ENCODE measurements around the gene DSP. TPM values are rescaled to one million over a fixed set of nuclear protein-coding genes. Genes with fewer than 3 reads are reported as not detected.

Gene DSP
- total and polyA plus RNA-seq, 2 of the 13 experiments (the other 11 are each of a cell fraction or from before 2014, with no cell fraction given), result 89.8 to 117 TPM

GRCh38 chr6:7559651-7560385, 18.3 kb downstream of the DSP start:
- POLR2A ChIA-PET, result interaction anchor here (1.7 to 3.4 kb wide), 6 partner anchors 11 to 133 kb away, joined by 5 to 132 read pairs (median 24); partner anchors contain the start of genes DSP and SNRNP48
- Histone ChIP-seq H2AFZ (ENCODE audit: low read length) (no peak overlapping the region), H3K4me2 (ENCODE audit: low read depth, low read length) (peak overlapping the region; percentile 57; the same call in 1 of the 2 replicates), H3K9ac (ENCODE audit: insufficient read depth, low read depth, low read length) (peak overlapping the region; percentile 21; the same call in 1 of the 2 replicates), H3K27me3 (ENCODE audit: control insufficient read depth in 1 of 2, insufficient read depth in 2 of 2, low read length in 2 of 2) (no peaks in the 10 kb centered on the region), H3K4me1 (ENCODE audit: insufficient read depth, low read length) (peaks cover 78% of the 10 kb centered on the region), H3K27ac (ENCODE audit: extremely low read length, insufficient read depth, low read length) (peak overlapping the region; percentile 78), H3K79me2 (ENCODE audit: insufficient read depth, low read length) (peaks cover 33% of the 10 kb centered on the region), H3K4me3 (replicated peaks in 1 of 3; ENCODE audit: insufficient read depth in 1 of 3, low read depth in 2 of 3, low read length in 3 of 3) (no peak overlapping the region), H3K36me3 (replicated peaks in 1 of 2; ENCODE audit: control insufficient read depth in 1 of 2, insufficient read depth in 2 of 2, low read length in 2 of 2) (peaks cover 26 to 79% of the 10 kb centered on the region in 2 experiments), H3K9me3 (ENCODE audit: low read length) (no peaks in the 10 kb centered on the region), H4K20me1 (ENCODE audit: insufficient read depth, low read length) (no peaks in the 10 kb centered on the region; the same call in 1 of the 2 replicates)
- TF ChIP-seq, protein P1, sequence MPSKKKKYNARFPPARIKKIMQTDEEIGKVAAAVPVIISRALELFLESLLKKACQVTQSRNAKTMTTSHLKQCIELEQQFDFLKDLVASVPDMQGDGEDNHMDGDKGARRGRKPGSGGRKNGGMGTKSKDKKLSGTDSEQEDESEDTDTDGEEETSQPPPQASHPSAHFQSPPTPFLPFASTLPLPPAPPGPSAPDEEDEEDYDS (CRISPR knock-in tag; IDR thresholded peaks at IDR 0.05), result peak; percentile 5; the same call in 1 of the 2 replicates
- TF ChIP-seq CEBPB (IDR thresholded peaks at IDR 0.05; ENCODE audit: borderline replicate concordance, low read depth, low read length), result peak; percentile 83
- no peak for TF ChIP-seq FOXO1 (CRISPR knock-in tag; IDR thresholded peaks at IDR 0.05)
- TF ChIP-seq GATAD2A (CRISPR knock-in tag; IDR thresholded peaks at IDR 0.05), result peak; percentile 37; the same call in 1 of the 2 replicates
- peak; percentile 46; the same call in 1 of the 2 replicates for TF ChIP-seq CEBPG (CRISPR knock-in tag; IDR thresholded peaks at IDR 0.05)
- TF ChIP-seq, protein P2, sequence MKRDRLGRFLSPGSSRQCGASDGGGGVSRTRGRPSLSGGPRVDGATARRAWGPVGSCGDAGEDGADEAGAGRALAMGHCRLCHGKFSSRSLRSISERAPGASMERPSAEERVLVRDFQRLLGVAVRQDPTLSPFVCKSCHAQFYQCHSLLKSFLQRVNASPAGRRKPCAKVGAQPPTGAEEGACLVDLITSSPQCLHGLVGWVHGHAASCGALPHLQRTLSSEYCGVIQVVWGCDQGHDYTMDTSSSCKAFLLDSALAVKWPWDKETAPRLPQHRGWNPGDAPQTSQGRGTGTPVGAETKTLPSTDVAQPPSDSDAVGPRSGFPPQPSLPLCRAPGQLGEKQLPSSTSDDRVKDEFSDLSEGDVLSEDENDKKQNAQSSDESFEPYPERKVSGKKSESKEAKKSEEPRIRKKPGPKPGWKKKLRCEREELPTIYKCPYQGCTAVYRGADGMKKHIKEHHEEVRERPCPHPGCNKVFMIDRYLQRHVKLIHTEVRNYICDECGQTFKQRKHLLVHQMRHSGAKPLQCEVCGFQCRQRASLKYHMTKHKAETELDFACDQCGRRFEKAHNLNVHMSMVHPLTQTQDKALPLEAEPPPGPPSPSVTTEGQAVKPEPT (CRISPR knock-in tag; IDR thresholded peaks at IDR 0.05; ENCODE audit: low read depth), result no peak
- peak; percentile 95 for TF ChIP-seq HMGXB3 (CRISPR knock-in tag; IDR thresholded peaks at IDR 0.05; ENCODE audit: borderline replicate concordance)
- peak; percentile 60; the same call in 1 of the 2 replicates for TF ChIP-seq SOX5 (CRISPR knock-in tag; IDR thresholded peaks at IDR 0.05; ENCODE audit: borderline replicate concordance)
- no peak for TF ChIP-seq ZNF770 (CRISPR knock-in tag; IDR thresholded peaks at IDR 0.05)
- TF ChIP-seq, protein P3, sequence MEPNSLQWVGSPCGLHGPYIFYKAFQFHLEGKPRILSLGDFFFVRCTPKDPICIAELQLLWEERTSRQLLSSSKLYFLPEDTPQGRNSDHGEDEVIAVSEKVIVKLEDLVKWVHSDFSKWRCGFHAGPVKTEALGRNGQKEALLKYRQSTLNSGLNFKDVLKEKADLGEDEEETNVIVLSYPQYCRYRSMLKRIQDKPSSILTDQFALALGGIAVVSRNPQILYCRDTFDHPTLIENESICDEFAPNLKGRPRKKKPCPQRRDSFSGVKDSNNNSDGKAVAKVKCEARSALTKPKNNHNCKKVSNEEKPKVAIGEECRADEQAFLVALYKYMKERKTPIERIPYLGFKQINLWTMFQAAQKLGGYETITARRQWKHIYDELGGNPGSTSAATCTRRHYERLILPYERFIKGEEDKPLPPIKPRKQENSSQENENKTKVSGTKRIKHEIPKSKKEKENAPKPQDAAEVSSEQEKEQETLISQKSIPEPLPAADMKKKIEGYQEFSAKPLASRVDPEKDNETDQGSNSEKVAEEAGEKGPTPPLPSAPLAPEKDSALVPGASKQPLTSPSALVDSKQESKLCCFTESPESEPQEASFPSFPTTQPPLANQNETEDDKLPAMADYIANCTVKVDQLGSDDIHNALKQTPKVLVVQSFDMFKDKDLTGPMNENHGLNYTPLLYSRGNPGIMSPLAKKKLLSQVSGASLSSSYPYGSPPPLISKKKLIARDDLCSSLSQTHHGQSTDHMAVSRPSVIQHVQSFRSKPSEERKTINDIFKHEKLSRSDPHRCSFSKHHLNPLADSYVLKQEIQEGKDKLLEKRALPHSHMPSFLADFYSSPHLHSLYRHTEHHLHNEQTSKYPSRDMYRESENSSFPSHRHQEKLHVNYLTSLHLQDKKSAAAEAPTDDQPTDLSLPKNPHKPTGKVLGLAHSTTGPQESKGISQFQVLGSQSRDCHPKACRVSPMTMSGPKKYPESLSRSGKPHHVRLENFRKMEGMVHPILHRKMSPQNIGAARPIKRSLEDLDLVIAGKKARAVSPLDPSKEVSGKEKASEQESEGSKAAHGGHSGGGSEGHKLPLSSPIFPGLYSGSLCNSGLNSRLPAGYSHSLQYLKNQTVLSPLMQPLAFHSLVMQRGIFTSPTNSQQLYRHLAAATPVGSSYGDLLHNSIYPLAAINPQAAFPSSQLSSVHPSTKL (CRISPR knock-in tag; IDR thresholded peaks at IDR 0.05), result peak; percentile 28; the same call in 1 of the 2 replicates
- DNase-seq (ENCODE audit: low spot score), result peak; percentile 57
- ATAC-seq, result no peak
- in situ Hi-C loops (cut with HindIII; ENCODE audit: extremely low pct_ligation_motif_present, low pct_unique_long_range_greater_than_20kb), result no loop called here
- CTCF ChIA-PET (ENCODE audit: low intra/inter-chr PET ratio, low total read pairs), result no interaction called here
- 58% methylated on average over 2 of the region's 2 CpGs for WGBS (ENCODE audit: low lambda C conversion rate)
- no peak for FAIRE-seq
- intact Hi-C loops (cut with micrococcal nuclease; ENCODE audit: unreplicated experiment), result loop anchor here (5.0 kb wide), 1 partner anchor 113 kb away; no protein-coding TSS in a partner anchor
- no TSS peak for BruUV-seq (replicated peaks)
